NCI-H146 (cell line): ENCODE data around the gene GFI1.
A peak's percentile ranks its signal among the peaks of the same experiment; 100 is the strongest.
"Not testable (repeated sequence)": the region's sequence is repeated elsewhere in the genome, so short reads cannot be mapped to it uniquely, and the experiment has no call there.

Experiments
- DNase-seq: peaks from one replicate; lab custom pipeline; 2025; lab: John Stamatoyannopoulos, UW

Gene GFI1

DNA sequence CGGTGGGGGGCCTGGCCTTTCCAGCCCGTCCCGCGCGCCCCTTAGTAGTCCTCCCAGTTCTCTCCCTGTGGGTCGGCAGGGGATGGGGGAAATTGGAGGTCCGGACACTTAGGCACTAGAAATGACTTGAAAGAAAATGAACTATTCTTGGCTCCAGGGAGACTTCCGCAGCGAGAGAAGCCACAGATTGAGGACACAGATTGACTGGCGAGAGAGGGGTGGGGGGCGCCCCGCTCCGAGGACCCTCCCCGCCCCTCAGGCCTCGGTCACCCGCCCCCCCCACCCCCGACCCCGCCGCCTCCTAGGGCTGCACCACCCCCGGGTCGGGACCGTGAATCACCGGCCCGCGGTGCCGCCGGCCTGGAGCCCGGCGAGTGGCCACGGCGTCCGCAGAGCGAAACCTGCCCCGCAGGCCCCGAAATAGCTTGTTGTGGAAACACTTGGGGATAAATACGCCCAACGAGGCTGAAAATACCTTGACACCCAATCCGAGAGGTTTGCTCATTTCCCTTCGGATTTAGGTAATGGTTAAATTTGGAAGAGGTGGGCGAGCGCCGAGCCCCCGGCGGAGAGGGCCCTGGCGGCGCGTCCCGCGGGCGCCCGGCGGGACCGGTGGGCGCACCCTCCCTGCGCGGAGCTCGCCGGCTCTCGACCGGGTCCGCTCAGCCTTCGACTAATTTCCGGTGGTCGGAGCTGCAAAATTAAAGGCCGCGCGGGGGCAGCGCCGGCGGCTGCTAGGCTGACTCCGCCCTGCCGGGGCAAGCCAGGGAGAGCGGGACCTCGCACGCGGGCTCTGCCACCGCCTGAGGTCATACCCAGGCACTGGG, at the start of gene GFI1:
GFI1 (minus strand) TSS at position 675 of the 827 bp plus-strand sequence. CDS start 3,438 bp downstream, outside the sequence.
- peak; percentile 61 for DNase-seq

DNA sequence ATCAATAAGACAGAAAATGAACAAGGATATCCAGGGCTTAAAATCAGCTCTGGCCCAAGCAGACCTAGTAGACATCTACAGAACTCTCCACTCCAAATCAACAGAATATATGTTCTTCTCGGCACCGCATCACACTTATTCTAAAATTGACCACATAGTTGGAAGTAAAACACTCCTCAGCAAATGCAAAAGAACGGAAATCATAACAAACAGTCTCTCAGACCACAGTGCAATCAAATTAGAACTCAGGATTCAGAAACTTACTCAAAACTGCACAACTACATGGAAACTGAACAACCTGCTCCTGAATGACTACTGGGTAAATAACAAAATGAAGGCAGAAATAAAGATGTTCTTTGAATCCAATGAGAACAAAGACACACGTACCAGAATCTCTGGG, 45.6 kb upstream of the GFI1 start:
- not testable (repeated sequence) for DNase-seq

DNA sequence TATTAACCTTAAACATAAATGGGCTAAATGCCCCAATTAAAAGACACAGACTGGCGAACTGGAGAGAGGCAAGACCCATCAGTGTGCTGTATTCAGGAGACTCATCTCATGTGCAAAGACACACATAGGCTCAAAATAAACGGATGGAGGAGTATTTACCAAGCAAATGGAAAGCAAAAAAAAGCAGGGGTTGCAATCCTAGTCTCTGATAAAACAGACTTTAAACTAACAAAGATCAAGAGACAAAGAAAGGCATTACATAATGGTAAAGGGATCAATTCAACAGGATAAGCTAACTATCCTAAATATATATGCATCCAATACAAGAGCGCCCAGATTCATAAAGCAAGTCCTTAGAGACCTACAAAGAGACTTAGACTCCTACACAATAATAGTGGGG, 45.2 kb upstream of the GFI1 start:
- not testable (repeated sequence) for DNase-seq

DNA sequence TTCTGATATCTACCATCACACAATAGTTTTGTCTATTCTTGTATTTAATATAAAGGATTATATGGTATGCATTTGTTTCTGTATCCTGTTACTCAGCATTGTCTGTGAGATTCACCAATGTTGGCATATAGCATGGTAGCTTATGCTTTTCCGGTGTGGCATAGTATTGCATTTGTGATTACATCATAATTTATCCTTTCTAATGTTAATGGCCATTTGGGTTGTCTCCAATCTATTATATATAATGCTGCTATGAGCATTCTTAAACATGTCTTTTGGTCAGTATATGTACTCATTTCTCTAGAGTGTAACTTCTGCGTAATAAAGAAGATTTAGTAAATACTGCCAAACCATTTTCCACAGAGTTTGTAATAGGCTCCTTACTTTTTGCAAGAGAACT, 40.9 kb upstream of the GFI1 start:
- DNase-seq = no peak

DNA sequence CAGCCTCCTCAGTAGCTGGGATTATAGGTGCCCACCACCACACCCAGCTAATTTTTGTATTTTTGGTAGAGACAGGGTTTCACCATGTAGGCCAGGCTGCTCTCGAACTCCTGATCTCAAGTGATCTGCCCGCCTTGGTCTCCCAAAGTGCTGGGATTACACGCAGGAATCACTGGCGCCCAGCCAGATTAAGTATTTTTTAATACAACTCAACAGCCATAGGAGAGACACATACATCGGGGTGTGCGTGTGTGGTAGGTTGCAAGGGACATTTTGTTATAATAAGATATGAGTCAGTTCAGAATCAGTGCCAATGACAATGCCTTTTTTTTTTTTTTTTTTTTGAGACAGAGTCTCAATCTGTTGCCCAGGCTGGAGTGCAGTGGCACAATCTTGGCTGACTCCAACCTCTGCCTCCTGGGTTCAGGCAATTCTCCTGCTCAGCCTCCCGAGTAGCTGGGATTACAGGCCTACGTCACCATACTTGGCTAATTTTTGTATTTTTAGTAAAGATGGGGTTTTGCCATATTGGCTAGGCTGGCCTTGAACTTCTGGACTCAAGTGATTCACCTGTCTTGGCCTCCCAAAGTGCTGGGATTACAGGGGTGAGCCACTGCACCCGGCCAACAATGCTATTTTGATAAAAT, 38.3 kb upstream of the GFI1 start:
- not testable (repeated sequence) for DNase-seq

DNA sequence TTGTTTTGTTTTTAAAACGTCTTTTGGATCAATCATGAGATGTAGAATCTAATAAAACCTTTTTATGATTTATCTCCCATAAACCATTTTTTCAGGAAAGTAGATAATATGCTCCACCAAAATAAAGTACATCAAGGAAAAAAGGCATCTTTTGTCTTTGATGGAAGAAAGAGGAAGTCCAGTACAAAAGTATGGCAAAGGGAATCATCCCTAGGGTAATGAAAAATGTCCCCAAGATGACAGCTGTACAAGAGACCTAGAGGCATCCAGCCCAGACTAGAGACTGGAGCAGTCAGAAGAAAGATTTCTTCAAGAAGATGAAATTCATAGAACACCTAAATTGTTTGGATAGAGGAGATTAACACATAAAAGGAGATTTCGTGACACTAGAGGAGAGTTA, 32.3 kb upstream of the GFI1 start:
- no peak for DNase-seq

DNA sequence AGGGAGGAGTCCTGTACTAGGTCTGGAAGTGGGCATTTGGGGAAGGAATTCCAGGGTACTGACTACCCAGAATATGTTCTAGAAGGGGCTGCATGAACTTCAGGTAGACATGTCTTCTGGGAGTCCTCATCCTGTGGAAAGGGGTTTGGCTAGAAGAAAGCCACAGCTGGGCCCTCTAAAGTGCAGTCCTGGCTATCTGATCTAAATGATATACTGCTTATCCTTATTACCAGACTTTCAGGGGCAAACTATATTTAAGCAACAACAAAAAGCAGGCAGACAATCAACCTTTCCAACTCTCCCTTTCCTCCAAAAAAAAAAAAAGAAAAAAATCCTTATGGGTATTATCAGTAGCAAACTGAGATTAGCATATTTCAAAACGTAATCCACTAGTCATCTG, 29.8 kb upstream of the GFI1 start:
- DNase-seq = no peak

DNA sequence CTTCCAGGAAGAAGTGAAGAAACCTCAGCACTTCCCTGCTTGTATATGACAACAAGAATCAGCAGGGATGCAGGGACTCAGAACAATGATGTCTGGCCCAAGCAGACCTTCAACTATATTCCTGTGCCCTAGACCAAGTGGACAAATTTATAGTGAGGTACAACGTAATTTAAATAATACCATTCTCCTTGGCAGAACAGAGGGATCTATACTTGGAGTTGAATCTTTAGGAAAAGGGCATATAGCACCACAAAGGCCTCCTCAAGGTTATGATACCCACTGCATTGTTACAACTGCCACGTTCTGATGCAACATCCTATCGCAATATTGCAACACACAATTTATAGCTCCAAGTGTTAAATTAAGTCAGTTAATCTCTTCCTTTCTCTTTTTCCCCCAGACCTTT, 29.1 kb upstream of the GFI1 start:
- DNase-seq = no peak

DNA sequence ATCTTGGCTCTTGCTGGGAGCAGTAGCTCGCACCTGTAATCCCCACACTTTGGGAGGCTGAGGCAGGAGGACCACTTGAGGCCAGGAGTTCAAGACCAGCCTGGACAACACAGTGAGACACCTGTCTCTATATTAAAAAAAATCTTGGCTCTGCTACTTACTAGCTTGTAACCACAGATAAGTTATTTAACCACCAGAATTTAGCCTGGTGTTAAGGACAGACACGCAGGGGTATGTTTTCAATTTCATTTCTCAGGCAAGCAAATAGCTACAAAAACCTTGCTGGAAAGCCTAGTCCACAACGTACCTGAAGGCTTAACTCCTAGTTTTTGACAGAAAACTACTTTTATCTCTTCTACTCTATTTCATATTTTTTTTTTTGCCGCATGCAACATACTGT, 24.8 kb upstream of the GFI1 start:
- no peak for DNase-seq

DNA sequence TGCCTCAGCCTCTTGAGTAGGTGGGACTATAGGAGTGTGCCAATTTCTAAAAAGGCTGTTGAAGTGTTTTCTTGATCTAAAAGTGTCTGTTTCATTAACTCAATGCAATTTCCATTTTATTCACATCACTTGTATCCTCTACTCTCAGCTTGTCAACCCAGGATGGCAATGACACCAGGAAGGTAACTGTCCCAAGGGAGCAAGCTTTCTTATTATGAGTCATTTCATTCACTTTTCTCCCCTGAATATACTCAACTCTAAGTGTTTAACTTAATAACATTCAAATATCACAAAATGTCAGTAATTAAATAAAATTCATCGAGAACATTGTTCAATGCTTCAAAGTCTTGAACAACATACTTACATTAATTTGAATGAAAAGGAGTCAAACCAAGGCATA, 22.9 kb upstream of the GFI1 start:
- DNase-seq = no peak

DNA sequence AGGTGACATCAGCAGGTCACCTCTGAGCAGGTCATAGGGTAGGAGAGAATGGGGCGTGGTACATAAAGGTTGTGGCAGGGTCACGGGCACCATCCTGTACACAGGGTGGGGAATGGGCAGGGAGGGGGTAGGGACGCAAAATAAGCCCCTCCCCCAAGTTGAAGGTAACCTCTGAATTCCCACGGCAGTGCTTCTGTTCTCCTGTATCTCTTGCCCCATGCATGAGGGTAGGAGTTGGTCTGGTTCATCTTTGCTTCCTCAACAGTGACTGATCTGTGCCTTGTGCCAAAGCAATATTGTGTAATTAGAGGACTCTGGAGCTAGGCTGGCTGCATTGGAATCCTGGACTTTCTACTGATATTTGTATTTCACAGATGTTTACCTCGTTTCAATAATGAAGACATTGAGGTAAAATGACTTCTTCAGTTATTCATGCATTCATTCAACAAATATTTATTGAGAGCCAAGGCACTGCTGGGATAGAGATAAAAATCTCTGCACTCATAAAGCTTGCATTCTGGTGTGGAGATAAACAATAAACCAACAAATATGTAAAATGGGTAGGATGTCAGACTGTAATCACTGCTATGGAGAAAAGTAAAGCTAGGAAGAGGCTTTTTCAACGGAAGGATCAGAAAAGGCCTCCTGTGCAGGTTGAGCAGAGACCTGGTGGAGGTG, 18.4 kb upstream of the GFI1 start:
- no peak for DNase-seq

DNA sequence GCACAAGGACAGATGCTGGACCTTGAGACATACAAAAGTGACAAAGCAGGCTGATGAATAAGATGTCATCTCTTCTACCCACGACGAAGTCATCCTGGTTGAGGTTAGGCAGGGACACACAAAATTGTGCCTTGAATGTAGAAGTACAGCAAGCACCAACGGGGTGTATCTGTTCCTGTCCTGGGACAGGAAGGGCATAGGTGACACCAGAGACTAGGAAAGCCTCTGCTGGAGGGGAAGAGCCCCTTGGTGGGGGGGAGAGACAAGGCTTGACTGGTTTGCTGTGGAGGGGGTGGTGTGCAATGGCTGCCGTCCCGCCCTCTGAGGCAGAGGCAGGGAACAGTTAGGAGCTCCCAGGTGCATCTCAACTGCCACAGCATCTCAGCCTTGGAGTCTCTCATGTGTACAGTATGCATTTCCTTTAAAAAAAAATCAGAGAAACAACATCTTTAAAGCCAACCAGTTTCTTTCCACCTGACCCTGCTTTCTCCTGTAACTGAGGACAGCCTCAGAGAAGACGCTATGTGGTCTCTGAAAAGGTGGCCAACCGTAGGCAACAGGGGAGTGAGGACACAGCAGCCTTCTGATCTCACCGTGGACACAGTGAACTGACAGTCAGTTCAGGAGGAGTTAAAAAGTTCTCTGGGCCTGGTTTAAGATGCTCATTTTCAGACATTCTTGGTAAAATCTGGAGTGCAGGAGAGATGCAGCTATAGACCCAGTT, 17.7 kb upstream of the GFI1 start:
- no peak for DNase-seq

DNA sequence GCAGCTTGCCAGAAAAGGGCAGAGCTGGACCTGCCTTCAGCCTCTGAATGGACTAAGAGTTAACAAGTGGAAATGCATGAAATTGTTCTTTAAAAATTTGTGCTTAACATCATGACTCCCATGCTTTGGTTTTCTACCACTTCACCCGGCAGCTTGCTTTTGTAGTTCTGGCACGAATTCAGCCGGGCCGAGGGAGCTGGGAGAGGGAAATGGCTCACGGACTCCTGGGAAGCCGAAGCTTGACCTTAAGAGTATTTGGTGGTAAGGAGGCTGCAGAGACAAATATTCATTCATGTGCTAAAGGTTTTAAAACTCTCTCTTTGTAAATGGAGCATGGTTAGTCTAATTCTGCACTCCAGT, 17.2 kb upstream of the GFI1 start:
- DNase-seq = no peak

DNA sequence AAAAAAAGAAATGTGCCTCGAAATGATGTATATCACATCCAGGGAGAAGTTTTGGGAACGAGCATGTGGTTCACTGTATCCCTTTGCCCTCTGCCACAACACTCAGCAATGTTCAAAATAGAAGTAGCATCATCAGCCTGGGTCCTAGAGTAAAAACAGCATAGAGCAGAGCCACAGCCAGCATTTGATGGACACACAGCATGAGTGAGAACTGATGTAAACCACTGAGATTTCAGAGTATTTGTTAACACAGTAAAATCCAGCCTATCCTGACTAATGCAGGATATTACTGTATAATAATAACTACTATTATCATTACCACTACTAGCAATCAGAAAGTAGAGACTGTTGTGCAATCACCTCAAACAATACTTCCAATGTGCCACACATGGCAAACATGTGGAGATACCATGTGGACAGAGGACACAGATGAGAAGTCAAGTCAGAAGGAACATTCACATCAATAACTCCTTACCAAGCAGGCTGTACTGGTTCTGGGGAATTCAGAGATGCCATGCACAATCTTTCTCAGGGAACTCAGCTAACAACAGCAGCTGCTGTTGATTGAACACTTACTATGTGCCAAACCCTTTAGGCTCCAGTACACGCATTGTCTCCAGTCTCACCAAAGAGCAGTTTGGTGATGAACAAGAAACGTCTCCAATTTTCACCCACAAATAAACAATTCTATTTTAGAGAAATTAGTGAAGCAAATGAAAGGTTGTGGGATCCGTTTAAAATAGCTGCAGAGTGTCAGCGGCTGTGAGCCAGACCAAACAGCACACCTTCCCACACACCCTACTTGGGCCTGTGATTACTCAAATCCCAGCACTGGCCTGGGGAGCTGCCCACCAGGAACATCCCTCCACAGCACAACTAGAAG, 16.6 kb upstream of the GFI1 start:
- DNase-seq = no peak

DNA sequence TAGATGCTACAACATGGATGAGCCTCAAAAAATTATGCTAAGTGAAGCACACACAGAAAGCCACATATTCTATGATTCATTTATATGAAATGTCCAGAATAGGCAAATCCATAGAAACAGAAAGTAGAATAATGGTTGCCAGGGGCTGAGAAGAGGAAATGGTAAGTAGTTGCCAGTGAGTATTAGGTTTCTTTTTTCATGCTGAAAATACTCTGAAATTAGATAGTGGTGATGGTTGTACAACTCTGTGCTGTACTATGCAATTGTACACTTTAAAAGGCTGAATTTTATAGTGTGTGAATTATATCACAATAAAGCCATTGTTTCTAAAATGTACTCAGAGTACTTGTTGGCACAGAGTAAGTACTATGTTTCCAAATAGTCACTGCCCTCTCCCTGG, 15.5 kb upstream of the GFI1 start:
- no peak for DNase-seq

DNA sequence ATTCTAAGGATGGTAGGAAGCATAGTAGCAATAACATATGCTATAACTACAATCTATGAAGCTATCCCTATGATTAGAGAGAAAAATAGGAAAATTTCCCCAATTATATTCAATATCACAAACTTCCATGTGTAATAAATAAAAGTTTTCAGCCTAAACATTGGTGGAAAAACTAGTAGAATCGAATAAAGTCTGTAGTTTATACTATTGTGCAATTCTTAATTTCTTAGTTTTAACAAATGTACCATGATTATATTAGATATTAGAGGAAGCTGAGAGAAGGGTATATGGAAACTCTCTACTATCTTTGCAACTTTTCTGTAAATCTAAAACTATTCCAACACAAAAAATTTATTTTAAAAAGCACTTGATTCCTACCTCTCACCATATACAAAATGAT, 13.8 kb upstream of the GFI1 start:
- DNase-seq = no peak

DNA sequence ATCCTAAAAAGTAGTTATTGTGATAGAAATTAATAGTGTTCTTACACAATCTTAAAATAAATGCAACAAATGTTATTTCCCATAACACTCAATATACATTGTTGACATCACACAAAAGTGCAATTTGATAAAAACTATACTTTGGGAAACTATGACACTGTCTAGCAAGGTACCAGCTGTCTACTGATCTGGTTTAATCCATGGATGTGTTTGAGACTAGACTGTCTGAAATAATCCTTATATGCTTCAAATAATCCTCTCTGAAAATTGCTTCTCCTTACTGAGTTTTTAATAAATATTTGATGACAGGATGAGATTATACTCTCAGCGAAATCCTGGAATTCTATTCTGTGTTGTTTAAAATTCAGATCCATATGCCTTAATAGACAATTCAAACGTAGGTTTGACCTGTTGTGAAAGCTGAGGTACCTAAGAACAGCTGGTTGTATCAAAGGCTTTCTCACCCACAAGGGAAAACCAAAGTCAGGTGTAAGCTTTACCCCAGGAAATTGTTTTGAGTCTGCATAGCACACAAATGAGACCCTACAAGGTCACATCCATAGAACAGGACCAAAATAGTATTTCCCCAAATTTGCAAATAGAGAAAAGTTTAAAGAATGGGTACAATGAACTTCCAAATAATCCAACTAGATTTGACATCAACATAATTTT, 8.8 kb upstream of the GFI1 start:
- no peak for DNase-seq

DNA sequence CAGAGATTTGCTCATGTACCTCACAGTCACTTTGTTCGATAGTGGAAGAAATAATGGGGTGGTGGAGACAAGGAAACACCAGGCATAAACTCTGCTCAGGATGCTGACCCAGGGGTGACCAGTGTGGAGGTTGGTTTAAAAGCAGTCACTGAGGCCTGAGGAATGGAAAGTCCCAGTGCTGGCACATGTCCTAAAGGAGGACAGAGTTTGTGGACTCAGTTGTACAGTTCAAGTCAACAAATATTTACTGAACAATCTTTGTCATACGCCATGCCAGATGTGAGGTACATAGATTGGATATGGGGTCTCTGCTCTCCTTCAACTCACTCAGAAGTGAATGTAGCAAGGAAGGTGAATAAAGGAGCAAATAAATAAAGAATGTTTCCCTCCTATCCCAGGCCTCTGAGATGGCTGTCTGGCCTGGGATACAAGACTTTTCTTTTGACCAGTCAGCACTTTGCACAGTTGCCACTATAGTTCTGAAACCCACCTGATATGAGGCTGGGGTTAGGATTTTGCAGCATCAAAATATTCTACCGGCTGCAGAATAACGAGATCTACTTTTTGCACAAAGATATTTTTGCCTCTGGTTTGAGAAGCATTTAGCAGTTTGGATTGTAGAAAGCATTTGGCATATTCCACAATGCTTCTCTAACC, 7.9 kb upstream of the GFI1 start:
- DNase-seq = no peak

DNA sequence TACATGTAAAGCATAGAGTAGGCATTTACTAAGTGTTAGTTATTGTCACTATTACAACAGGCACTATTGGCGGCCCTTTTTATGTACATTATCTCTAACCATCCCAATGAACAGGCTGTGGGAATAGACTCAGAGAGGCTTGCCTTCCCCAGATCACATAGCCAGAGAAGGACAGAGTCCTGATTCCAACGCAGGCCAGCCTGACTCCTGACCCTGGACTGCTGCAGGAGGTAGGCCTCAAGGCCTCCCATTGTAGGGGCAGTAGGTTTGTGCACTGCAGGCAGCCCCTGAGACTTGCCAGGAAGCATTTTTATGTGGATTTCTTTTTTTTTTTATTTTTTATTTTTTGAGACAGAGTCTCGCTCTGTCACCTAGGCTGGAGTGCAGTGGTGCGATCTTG, 6.4 kb upstream of the GFI1 start:
- no peak for DNase-seq

DNA sequence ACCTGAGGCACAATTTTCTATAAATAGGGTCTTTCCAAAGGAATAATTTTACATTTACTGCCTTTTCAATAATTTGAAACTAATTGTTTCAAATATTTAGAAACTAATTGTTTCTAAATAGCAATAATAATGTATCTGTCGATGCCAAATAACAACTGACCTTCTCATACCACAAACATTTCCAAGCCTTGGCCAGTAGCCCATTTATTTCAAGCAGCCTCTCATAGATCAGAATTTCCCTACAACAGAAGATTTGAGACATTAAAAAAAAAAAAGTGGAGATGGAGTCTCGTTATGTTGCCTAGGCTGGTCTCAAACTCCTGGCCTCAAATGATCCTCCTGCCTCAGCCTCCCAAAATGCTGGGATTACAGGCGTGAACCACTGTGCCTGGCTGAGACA, 2.1 kb upstream of the GFI1 start:
- DNase-seq = no peak
